Occipital lobe (tissue), 2 donors: ENCODE results near the gene RTN3. TPM values are rescaled to one million over a fixed set of nuclear protein-coding genes. Genes with fewer than 3 reads are reported as not detected.
"Not testable (repeated sequence)": the region's sequence is repeated elsewhere in the genome, so short reads cannot be mapped to it uniquely, and the experiment has no call there.

ENCODE experiments used
- DNase-seq: peaks from one replicate; lab custom pipeline; 2025; lab: John Stamatoyannopoulos, UW
- total RNA-seq: library from RNA; depleted of rRNA; stranded (reverse); fragments of >200 nt; gene quantifications from one replicate; pipeline ENCODE4 v1.2.3, GENCODE V29; 2014

RTN3 gene
- total RNA-seq, 1 donor from 2014 or later: 207 TPM

- no peak for DNase-seq
Measured at GRCh38 chr11:63768237-63769041, 87.1 kb downstream of the RTN3 start, which contains the start of gene ZFTA. Gene ZFTA, minus strand, starts transcription at chr11:63768775. Its CDS starts 153 bp downstream, at chr11:63768622.

GRCh38 chr11:63769042-63769713, 87.9 kb downstream of the RTN3 start:
- no peak for DNase-seq

DNA sequence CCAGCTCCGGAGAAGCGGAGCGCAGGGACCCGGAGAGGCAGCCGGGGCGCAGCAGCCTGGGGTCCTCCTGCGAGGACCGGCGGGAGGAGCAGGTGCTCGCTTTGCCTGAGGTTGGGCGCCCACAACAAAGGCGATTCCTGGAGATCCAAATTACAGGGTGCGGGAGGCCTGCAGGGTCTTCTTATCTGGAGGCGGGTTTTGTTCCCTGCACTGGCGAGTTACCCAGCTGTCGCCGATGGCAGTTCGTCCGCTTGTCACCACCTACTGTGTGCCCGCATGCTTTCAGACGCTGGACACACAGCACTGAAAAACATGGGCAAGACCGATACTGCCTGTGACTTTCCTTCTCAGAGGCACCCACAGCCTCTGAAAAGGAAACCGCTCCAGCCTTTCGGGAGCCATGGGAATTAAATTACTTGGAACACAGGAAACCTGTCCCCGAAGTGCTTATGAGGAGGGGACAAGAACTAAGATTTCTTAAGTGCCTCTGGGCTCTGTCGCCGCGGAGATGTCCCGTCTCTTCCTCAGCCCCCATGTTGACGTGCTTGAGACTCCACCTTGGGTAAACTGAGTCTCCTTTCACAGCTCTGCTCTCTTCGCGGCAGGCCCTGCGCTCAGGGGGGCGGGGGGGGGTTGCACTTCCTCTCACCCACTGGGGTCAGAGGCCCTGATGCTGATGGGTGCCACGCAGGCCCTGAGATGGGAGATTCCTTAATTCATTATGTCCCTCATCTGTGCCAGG, 88.6 kb downstream of the RTN3 start:
- no peak for DNase-seq

- DNase-seq: no peak
Measured at GRCh38 chr11:63770763-63771162, 89.5 kb downstream of the RTN3 start.

GRCh38 chr11:63771741-63772318, 90.5 kb downstream of the RTN3 start:
- not testable (repeated sequence) for DNase-seq

- DNase-seq: no peak
Measured at GRCh38 chr11:63775191-63775590, 93.9 kb downstream of the RTN3 start.

DNA sequence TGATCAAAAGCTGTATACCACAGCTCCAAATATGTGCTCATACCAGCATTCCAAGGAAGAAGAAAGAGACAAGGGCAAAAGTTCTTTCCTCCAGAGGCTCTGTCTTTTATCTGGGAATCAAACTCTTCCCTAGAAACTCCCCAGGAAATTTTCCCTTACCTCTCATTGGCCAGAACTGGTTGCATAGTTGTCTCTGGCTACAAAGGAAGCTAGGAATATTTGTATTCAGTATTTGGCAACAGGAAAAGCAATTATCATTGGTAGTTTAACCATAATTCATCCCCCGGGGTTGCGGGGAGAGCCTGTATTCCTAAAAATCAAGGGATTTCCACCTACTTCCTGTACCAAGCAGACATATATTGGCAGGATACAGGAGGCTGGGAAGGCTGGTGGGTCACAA, 97.7 kb downstream of the RTN3 start:
- DNase-seq: no peak

DNA sequence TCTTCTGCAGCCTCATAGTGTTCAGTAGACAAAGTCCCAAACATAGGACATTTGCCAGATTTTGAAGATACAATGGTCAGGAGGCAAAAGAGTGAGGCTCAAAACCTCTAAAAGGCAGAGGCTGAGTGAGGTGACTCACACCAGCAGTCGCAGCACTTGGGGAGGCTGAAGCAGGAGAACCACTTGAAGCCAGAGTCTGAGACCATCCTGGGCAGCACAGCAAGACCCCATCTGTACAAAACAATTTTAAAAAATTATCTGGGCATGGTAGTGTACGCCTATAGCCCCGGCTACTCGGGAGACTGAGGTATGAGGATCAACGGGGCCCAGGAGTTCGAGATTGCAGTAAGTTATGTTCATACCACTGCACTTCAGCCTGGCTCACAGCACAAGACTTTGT, 101.4 kb downstream of the RTN3 start:
- no peak for DNase-seq

DNA sequence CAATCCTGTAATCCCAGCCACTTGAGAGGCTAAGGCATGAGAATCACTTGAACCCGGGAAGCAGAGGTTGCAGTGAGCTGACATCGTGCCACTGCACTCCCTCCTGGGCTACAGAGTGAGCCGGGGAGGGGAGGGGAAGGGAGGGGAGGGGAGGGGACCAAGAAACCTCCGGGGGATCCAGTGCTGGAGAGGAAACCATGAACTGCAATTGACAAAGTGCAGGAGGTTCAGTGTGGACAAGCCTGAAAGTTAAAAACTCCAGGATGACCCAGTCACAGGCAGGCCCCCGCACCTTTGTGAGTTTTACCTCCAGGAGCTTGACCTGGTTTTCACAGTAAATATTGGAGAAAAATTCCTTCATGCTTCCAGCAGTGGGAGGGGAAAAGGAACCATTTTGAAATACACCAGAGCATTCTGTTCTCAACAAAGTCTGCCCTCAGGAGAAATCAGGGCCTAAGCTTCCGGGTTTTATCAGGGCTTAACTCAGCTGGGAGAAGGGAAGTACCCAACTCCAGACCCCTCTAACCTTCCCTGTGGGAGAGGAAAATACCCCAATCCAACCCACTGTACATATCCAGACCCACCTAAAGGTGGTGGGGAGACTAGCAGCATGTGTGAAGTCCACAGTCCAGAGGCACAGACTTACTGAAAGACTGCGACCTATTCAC, 102.8 kb downstream of the RTN3 start:
- no peak for DNase-seq

DNA sequence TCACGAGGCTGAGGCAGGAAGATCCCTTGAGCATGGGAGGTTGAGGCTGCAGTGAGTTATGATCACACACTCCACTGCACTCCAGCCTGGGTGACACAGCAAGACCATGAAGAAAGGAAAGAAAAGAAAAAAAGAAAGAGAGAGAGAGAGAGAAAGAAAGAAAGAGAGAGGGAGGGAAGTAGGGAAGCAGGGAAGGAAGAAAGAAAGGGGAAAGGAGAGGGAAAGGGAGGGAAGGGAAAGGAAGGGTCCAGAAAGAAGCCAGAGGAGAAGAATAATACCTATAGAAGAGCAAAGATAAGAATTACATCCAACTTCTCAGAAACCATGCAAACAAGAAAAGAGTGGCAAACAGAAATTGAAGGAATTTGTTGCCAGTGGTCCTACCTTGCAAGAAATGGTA, 104.5 kb downstream of the RTN3 start:
- DNase-seq: no peak

GRCh38 chr11:63791495-63792167, 110.3 kb downstream of the RTN3 start:
- no peak for DNase-seq

GRCh38 chr11:63793161-63793560, 111.9 kb downstream of the RTN3 start:
- no peak for DNase-seq

- DNase-seq: no peak
Measured at GRCh38 chr11:63795066-63795465, 113.8 kb downstream of the RTN3 start.

- no peak for DNase-seq
Measured at GRCh38 chr11:63800921-63801320, 119.6 kb downstream of the RTN3 start.

DNA sequence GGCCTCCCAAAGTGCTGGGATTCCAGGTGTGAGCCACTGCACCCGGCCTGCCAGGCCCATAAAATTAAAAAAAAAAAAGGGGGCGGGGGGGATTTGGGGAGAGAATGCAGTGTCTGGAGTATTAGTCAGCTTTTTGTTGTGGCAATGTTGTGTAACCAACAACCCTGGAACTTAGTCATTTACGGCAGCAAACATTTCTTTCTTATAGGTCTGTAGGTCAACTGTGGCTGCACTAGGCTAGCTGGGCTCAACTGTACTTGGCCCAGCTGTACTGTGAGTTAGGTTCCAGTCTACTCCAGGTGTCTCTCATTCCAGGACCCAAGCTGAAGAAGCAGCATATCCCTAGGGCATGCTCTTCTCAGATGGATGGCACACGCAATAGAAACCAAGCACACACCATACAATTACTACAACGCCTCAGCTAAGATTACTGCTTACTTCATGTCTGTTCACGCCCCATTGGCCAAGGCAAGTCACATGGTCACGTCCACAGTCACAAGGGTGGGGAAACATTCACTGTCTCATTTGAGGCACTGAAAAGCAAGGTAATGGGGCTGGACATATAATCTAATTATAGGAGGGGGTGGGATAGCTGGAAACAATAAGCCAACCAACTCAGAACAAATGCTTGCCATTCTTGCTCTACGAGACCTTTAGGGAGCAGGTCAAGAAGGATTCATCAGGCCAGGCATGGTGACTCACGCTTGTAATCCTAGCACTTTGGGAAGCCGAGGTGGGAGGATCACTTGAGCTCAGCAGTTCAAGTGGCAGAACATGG, 121.5 kb downstream of the RTN3 start:
- DNase-seq: no peak

- DNase-seq: no peak
Measured at GRCh38 chr11:63804259-63804658, 123.0 kb downstream of the RTN3 start.

GRCh38 chr11:63805844-63806415, 124.6 kb downstream of the RTN3 start:
- no peak for DNase-seq
